AG09309 (cell line): ENCODE measurements around the gene RPUSD1.

Source experiments
- DNase-seq: peaks from one replicate; pipeline ENCODE4 v3.0.0-alpha.2; 2010; ENCODE audit warnings: low read depth
- H3K4me3 ChIP-seq: 2 replicates; pipeline ENCODE4 v1.5.1; 2011; ENCODE audit warnings: mild to moderate bottlenecking, low read depth, low read length, moderate library complexity; ENCODE audit not compliant: control insufficient read depth
- CTCF ChIP-seq: IDR thresholded peaks from 2 replicates; pipeline ENCODE4 v1.5.1; 2011; ENCODE audit warnings: mild to moderate bottlenecking, low read depth, low read length, inconsistent platforms; ENCODE audit not compliant: insufficient read depth, control insufficient read depth; ENCODE audit errors: missing control alignments

The RPUSD1 gene

GRCh38 chr16:813916-814412 is 25.8 kb upstream of the RPUSD1 start:
- no peak for DNase-seq
- no peak for TF ChIP-seq CTCF
- H3K4me3 ChIP-seq: no peak overlapping the region; the same call in 1 of the 2 replicates

GRCh38 chr16:813204-813915 is 25.2 kb upstream of the RPUSD1 start:
- H3K4me3 ChIP-seq: peak overlapping the region; percentile 22
- TF ChIP-seq CTCF: peak; percentile 61
- DNase-seq: no peak

GRCh38 chr16:808085-808386 is 19.9 kb upstream of the RPUSD1 start:
- no peak for DNase-seq
- TF ChIP-seq CTCF: no peak
- H3K4me3 ChIP-seq: peak overlapping the region; percentile 64

GRCh38 chr16:807347-808084 is 19.3 kb upstream of the RPUSD1 start:
- peak overlapping the region; percentile 66 for H3K4me3 ChIP-seq
- peak; percentile 50 for DNase-seq
- no peak for TF ChIP-seq CTCF

- no peak for TF ChIP-seq CTCF
- no peak for DNase-seq
- H3K4me3 ChIP-seq: no peak overlapping the region
Observed at GRCh38 chr16:805474-805873, 17.3 kb upstream of the RPUSD1 start.

- TF ChIP-seq CTCF: no peak
- DNase-seq: no peak
- H3K4me3 ChIP-seq: no peak overlapping the region
Observed at GRCh38 chr16:804193-805048, 16.2 kb upstream of the RPUSD1 start.
